ENCODE data around the gene TMEM176B.

GRCh38 chr7:150748376-150748775 lies 51.8 kb downstream of the TMEM176B start:
- TF ChIP-seq CTCF (IDR thresholded peaks at IDR 0.05; ENCODE audit: extremely low read depth in 1 of 2, insufficient read depth in 1 of 2, low read depth in 1 of 2, low read length in 2 of 2) = no peak
- TF ChIP-seq POLR2A (IDR thresholded peaks at IDR 0.05; ENCODE audit: low read depth, low read length) = no peak
- TF ChIP-seq EZH2 (IDR thresholded peaks at IDR 0.05; ENCODE audit: borderline replicate concordance, low read depth, low read length, severe bottlenecking) = no peak
